K562 (cell line): Measurements from ENCODE around the gene AKR1C3. TPM values are rescaled to one million over a fixed set of nuclear protein-coding genes. Genes with fewer than 3 reads are reported as not detected.

Source experiments
- ATAC-seq: fragments of 200-7000 bp; cut with Tn5 transposase; 3 replicates; pipeline ENCODE4 v1.9.1; 2020; ENCODE audit warnings: moderate library complexity
- Bru-seq: library from RNA; stranded (reverse); fragments of 400-500 nt; gene quantifications from one replicate; lab custom pipeline; 2021; lab: Mats Ljungman, UMichigan
- BruChase-seq, 2 experiments: library from RNA; stranded (reverse); fragments of 400-500 nt; gene quantifications; one replicate each; lab custom pipeline; 2021; lab: Mats Ljungman, UMichigan
- BruUV-seq: library from RNA; stranded (reverse); fragments of 400-500 nt; replicated peaks from 2 replicates; lab custom pipeline; 2021; lab: Mats Ljungman, UMichigan
- CTCF ChIA-PET: fragments of 300-600 bp; formaldehyde crosslinking; extraction: SDS; loops from one replicate; lab custom pipeline; 2021; ENCODE audit warnings: low intra/inter-chr PET ratio; lab: Yijun Ruan, JAX
- POLR2A ChIA-PET: fragments of 300-600, 350-650 bp; sonication (Branson Sonifier 250); formaldehyde crosslinking; extraction: SDS; loops from one replicate; lab custom pipeline; 2021; ENCODE audit warnings: antibody characterized with exemption, inconsistent platforms; lab: Yijun Ruan, JAX
- DNase-seq, 4 experiments: peaks; one replicate each; pipeline versions ENCODE4 v3.0.0 to v3.0.0-alpha.2; 2011 to 2018; ENCODE audit warnings: low spot score in 3 of 4, mixed read lengths in 3 of 4; ENCODE audit errors: extremely low read depth in 1 of 4
- FAIRE-seq: peaks from 2 replicates; lab custom pipeline; 2011; peaks lifted over from hg19 to GRCh38; lab: Jason Lieb, UNC
- H2AFZ ChIP-seq: 2 replicates; pipeline ENCODE4 v1.6.0; 2011; ENCODE audit warnings: low read depth, low read length, control low read depth, inconsistent platforms
- H3K27ac ChIP-seq: fragments of 200-600 bp; 3 replicates; pipeline ENCODE4 v1.8.0; 2011; ENCODE audit warnings: low read depth, mild to moderate bottlenecking, control low read depth, inconsistent platforms, low read length, moderate library complexity, mixed read lengths; ENCODE audit errors: extremely low read depth
- H3K27me3 ChIP-seq, 2 experiments: fragments of 300-600 bp in 1 of 2; 2 replicates in 1 of 2; 3 replicates in 1 of 2; pipeline versions ENCODE4 v1.6.0 to v1.8.0; 2011; ENCODE audit warnings: inconsistent platforms in 2 of 2, low read length in 2 of 2, mild to moderate bottlenecking in 1 of 2, mixed read lengths in 1 of 2, moderate library complexity in 1 of 2; ENCODE audit not compliant: control insufficient read depth in 2 of 2, insufficient read depth in 2 of 2
- H3K36me3 ChIP-seq: fragments of 300-600 bp; 3 replicates; pipeline ENCODE4 v1.8.0; 2011; ENCODE audit warnings: mild to moderate bottlenecking, low read length, inconsistent platforms; ENCODE audit not compliant: control insufficient read depth, insufficient read depth
- H3K4me1 ChIP-seq, 2 experiments: fragments of 200-600 bp in 1 of 2; replicated peaks in 1 of 2; 2 replicates in 1 of 2; 3 replicates in 1 of 2; pipeline versions ENCODE4 v1.5.1 to v1.8.0; 2011; ENCODE audit warnings: inconsistent platforms in 2 of 2, low read length in 2 of 2, mild to moderate bottlenecking in 1 of 2, mixed read lengths in 1 of 2, moderate library complexity in 1 of 2; ENCODE audit not compliant: control insufficient read depth in 2 of 2, insufficient read depth in 2 of 2
- H3K4me2 ChIP-seq: 2 replicates; pipeline ENCODE4 v1.6.1; 2011; ENCODE audit warnings: low read length, control low read depth, inconsistent platforms, mixed read lengths; ENCODE audit not compliant: insufficient read depth
- H3K4me3 ChIP-seq: fragments of 200-600 bp; sonication (generic), shearing (Covaris generic); 2 replicates; pipeline ENCODE4 v1.5.1; 2016; ENCODE audit warnings: control low read depth, inconsistent platforms
- H3K79me2 ChIP-seq: fragments of 200-600 bp; 3 replicates; pipeline ENCODE4 v1.8.0; 2011; ENCODE audit warnings: low read length, inconsistent platforms; ENCODE audit not compliant: control insufficient read depth, insufficient read depth
- H3K9ac ChIP-seq, 2 experiments: 2 replicates each; pipeline versions ENCODE4 v1.6.0 to v1.6.1; 2011; ENCODE audit warnings: low read depth in 2 of 2, low read length in 2 of 2, control low read depth in 1 of 2, inconsistent platforms in 1 of 2, mild to moderate bottlenecking in 1 of 2, mixed read lengths in 1 of 2; ENCODE audit not compliant: insufficient read depth in 1 of 2
- H3K9me1 ChIP-seq: one replicate; pipeline ENCODE4 v1.6.0; 2011; ENCODE audit warnings: inconsistent platforms, mild to moderate bottlenecking, low read length, moderate library complexity; ENCODE audit not compliant: control insufficient read depth, insufficient read depth
- H3K9me3 ChIP-seq: replicated peaks from 2 replicates; pipeline ENCODE4 v1.5.1; 2011; ENCODE audit warnings: low read depth, low read length, inconsistent platforms; ENCODE audit not compliant: control insufficient read depth, insufficient read depth
- H4K20me1 ChIP-seq: replicated peaks from 2 replicates; pipeline ENCODE4 v1.6.1; 2011; ENCODE audit warnings: low read length, inconsistent platforms, mixed read lengths; ENCODE audit not compliant: control insufficient read depth, insufficient read depth
- CBX2 ChIP-seq: fragments of 200-600 bp; sonication (generic); IDR thresholded peaks from one replicate; pipeline ENCODE4 v1.6.1; 2012; ENCODE audit warnings: mild to moderate bottlenecking, low read length, inconsistent platforms; ENCODE audit not compliant: insufficient read depth, poor library complexity, severe bottlenecking
- CTBP1 ChIP-seq: fragments of 450-650 bp; IDR thresholded peaks from 2 replicates; pipeline ENCODE4 v1.6.1; 2016; ENCODE audit warnings: borderline replicate concordance
- ESRRA ChIP-seq: fragments of 450-650 bp; IDR thresholded peaks from 2 replicates; pipeline ENCODE4 v1.6.1; 2014; ENCODE audit warnings: low read depth, mild to moderate bottlenecking, moderate library complexity, borderline replicate concordance
- JUND ChIP-seq, 2 experiments: IDR thresholded peaks; 2 replicates in 1 of 2; 3 replicates in 1 of 2; pipeline ENCODE4 v1.6.1; 2011; ENCODE audit warnings: borderline replicate concordance in 2 of 2, low read depth in 2 of 2, low read length in 2 of 2, improper control_type of control experiment in 1 of 2, missing biosample characterization in 1 of 2, missing genetic modification characterization in 1 of 2, missing genetic modification reagents in 1 of 2
- POLR2AphosphoS2 ChIP-seq: IDR thresholded peaks from 2 replicates; pipeline ENCODE4 v1.6.1; 2012; ENCODE audit warnings: low read length, improper control_type of control experiment
- RBFOX2 ChIP-seq: fragments of 200-400 bp; formaldehyde crosslinking; IDR thresholded peaks from 2 replicates; pipeline ENCODE4 v1.6.1; 2017; ENCODE audit warnings: low read depth, mild to moderate bottlenecking, low read length, moderate library complexity
- TAF9B ChIP-seq: fragments of 450-650 bp; IDR thresholded peaks from 2 replicates; pipeline ENCODE4 v1.6.1; 2018; ENCODE audit warnings: mild to moderate bottlenecking; ENCODE audit not compliant: partially characterized antibody
- TCFL5 ChIP-seq: fragments of 250-450 bp; sonication (Bioruptor Pico); conservative IDR thresholded peaks from 2 replicates; pipeline ENCODE4 v1.6.1; 2021; ENCODE audit warnings: mild to moderate bottlenecking, moderate library complexity, matching md5 sums
- TRIM24 ChIP-seq, 2 experiments: fragments of 450-650 bp; IDR thresholded peaks; 2 replicates each; pipeline ENCODE4 v1.6.1; 2016
- U2AF1 ChIP-seq: fragments of 200-400 bp; formaldehyde crosslinking; optimal IDR thresholded peaks from 2 replicates; pipeline ENCODE3; 2017; ENCODE audit warnings: mild to moderate bottlenecking, low read depth, low read length, moderate library complexity
- ZBTB17 ChIP-seq: fragments of 450-650 bp; formaldehyde crosslinking; IDR thresholded peaks from 2 replicates; pipeline ENCODE4 v1.4.0; 2020; ENCODE audit warnings: mild to moderate bottlenecking
- ZNF24 ChIP-seq: fragments of 450-650 bp; IDR thresholded peaks from 2 replicates; pipeline ENCODE4 v1.6.1; 2016
- WGBS: fragments of 100-300 bp; shearing (Covaris generic); methylation state at CpG from one replicate; pipeline ENCODE4 v1.1.6; 2016; ENCODE audit warnings: low coverage, mixed read lengths; ENCODE audit not compliant: insufficient coverage; ENCODE audit errors: missing lambda C conversion rate; 5-methylcytosine and 5-hydroxymethylcytosine counted together
- in situ Hi-C: fragments of 300-500 bp; cut with MboI; formaldehyde crosslinking; loops from 4 replicates; pipeline ENCODE4 v1.15.0; 2018; ENCODE audit warnings: inconsistent platforms, mixed read lengths
- intact Hi-C: fragments of 100-400 bp; cut with micrococcal nuclease; formaldehyde crosslinking; loops from 2 replicates; pipeline ENCODE4 v1.14.2; 2022
- long read RNA-seq, 3 experiments: library from polyadenylated mRNA in 2 of 3; library from RNA in 1 of 3; unstranded in 2 of 3; stranded (forward) in 1 of 3; transcript quantifications; one replicate each; pipeline ENCODE4 v2.0.0, GENCODE V29; 2019 to 2022
- polyA minus RNA-seq, 3 experiments: library from RNA; depleted of rRNA, polyadenylated mRNA; stranded (reverse); fragments of >200 nt; gene quantifications; 2 replicates each; pipeline ENCODE4 v1.2.3, GENCODE V29; 2011
- polyA plus RNA-seq, 8 experiments: library from polyadenylated mRNA; depleted of rRNA in 4 of 8; stranded (reverse) in 5 of 8; unstranded in 3 of 8; fragments of >200 nt; fragmentation: Nextera tagmentation in 2 of 8; fragmentation: Illumina TruSeq in 1 of 8; extraction: Ambion mirVana in 2 of 8; extraction: Trizol in 1 of 8; gene quantifications; 2 replicates each; pipeline versions ENCODE4 v1.2.1 to v1.2.3, GENCODE V29; 2011 to 2014; ENCODE audit warnings: inconsistent platforms in 1 of 8, missing spikeins in 1 of 8
- total RNA-seq, 7 experiments: library from RNA; depleted of rRNA in 6 of 7; stranded (reverse); fragments of >200 nt in 6 of 7; fragmentation: Illumina TruSeq in 2 of 7; extraction: Trizol in 2 of 7; gene quantifications; 2 replicates each; pipeline versions ENCODE4 v1.2.1 to v1.2.3, GENCODE V29; 2011 to 2021; ENCODE audit warnings: low replicate concordance in 1 of 7
- TF ChIP-seq, protein P1 (sequence below), 2 experiments: fragments of 450-650 bp in 1 of 2; sonication (generic) in 1 of 2; formaldehyde crosslinking in 1 of 2; IDR thresholded peaks in 1 of 2; conservative IDR thresholded peaks in 1 of 2; 2 replicates each; pipeline versions ENCODE4 v1.6.1 to v1.8.1; 2016 to 2023; ENCODE audit warnings: mild to moderate bottlenecking in 2 of 2, moderate library complexity in 2 of 2, inconsistent platforms in 1 of 2, missing genetic modification reagents in 1 of 2

AKR1C3 gene
- total RNA-seq (2011; cell fraction: chromatin; rRNA removed; ENCODE audit: low replicate concordance) = 3.3 and 8.3 TPM in 2 replicates
- total RNA-seq (2011; cell fraction: nucleolus; rRNA removed) = 2.0 and 3.4 TPM in 2 replicates
- 3.6 and 4.5 TPM in 2 replicates for total RNA-seq (2011; cell fraction: nucleoplasm; rRNA removed)
- total RNA-seq (2014; rRNA removed) (5.4 and 6.2 TPM in 2 replicates), total RNA-seq (2014; rRNA removed; fragmentation: Illumina TruSeq; extraction: Trizol) (7.7 and 8.0 TPM in 2 replicates), total RNA-seq (2015; rRNA removed; fragmentation: Illumina TruSeq; extraction: Trizol) (3.6 and 4.6 TPM in 2 replicates), total RNA-seq (2021) (9.8 and 10.1 TPM in 2 replicates), polyA plus RNA-seq (2011; rRNA removed) (0.57 and 10.3 TPM in 2 replicates), polyA plus RNA-seq (2014; fragmentation: Illumina TruSeq; extraction: Trizol) (8.5 and 10.5 TPM in 2 replicates), polyA plus RNA-seq (2014; fragmentation: Nextera tagmentation; extraction: Ambion mirVana) (10 to 100 TPM; 18.8 to 20.4 TPM), polyA plus RNA-seq (2014; rRNA removed) (9.7 and 10.0 TPM in 2 replicates), polyA minus RNA-seq (2011; rRNA and poly(A)+ RNA removed) (0.42 and 6.9 TPM in 2 replicates), Bru-seq, nascent RNA (percentile 32 among the genes with signal in this experiment), BruChase-seq, experiment 1, labeled RNA remaining after a 2-hour chase (percentile 23 among the genes with signal in this experiment), BruChase-seq, experiment 2, labeled RNA remaining after a 6-hour chase (percentile 29 among the genes with signal in this experiment)
- polyA plus RNA-seq (2011; cell fraction: cytosol; rRNA removed) = 0.49 and 7.4 TPM in 2 replicates
- polyA plus RNA-seq (2011; cell fraction: nucleus; rRNA removed) = 0.74 and 3.2 TPM in 2 replicates
- 4.8 and 6.9 TPM in 2 replicates for polyA plus RNA-seq (2012)
- polyA minus RNA-seq (2011; cell fraction: cytosol; rRNA and poly(A)+ RNA removed) = 2.8 and 6.5 TPM in 2 replicates
- 1.3 and 2.4 TPM in 2 replicates for polyA minus RNA-seq (2011; cell fraction: nucleus; rRNA and poly(A)+ RNA removed)
- long read RNA-seq, experiment 1, transcript AKR1C3-201 (9 exons, 1,807 nt) = major isoform, 30 of 41 reads
- long read RNA-seq, experiment 1, transcript AKR1C3-208 (2 exons, 629 nt) = minor isoform, 7 of 41 reads
- long read RNA-seq, experiment 1, partial matches to known transcripts = 1 of 41 reads
- long read RNA-seq, experiment 1, other reads (novel, unspliced or antisense) = 3 of 41 reads
- long read RNA-seq, experiment 2, transcript AKR1C3-201 (9 exons, 1,807 nt) = major isoform, 5 of 6 reads
- long read RNA-seq, experiment 2, partial matches to known transcripts = 0 of 6 reads
- long read RNA-seq, experiment 2, other reads (novel, unspliced or antisense) = 1 of 6 reads
- long read RNA-seq, experiment 3, transcript AKR1C3-201 (9 exons, 1,807 nt) = major isoform, 10 of 10 reads
- long read RNA-seq, experiment 3, partial matches to known transcripts = 0 of 10 reads
- long read RNA-seq, experiment 3, other reads (novel, unspliced or antisense) = 0 of 10 reads

DNA sequence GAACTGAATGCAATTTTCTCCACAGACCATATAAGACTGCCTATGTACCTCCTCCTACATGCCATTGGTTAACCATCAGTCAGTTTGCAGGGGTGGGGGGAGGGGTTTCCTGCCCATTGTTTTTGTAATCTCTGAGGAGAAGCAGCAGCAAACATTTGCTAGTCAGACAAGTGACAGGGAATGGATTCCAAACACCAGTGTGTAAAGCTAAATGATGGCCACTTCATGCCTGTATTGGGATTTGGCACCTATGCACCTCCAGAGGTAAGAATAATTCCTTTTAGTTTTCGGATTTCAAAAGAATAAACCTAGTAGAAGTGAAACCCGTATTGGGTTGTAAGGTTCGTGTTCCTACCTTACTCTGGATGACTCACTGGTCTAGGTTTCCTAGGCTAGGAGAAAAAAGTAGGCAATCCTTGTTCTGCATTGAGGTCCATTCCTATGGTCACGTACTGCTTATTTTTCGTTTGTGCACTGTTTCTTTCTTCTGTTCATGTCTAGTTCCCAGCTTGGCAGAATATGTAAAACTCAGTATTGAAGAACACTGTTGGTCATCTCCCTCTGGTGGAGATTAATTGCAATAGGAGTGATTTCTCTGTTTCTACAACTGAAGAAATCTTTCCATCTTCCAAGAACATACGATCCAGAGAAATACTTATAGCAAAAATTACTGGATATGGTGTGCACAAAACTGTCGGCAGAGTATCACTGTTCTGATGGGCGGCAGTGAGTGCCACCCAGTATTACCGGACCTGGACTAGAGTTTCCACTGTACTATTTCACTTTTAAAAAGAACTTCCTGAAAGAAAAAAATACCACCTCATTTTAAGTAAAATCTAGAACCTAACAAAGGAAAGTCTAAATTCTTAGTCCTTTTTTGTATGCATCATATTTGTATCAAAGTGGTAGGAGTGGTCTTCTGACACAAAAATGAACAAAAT is at the start of gene AKR1C3:
Gene AKR1C3, plus strand, starts transcription at position 150 of the 941 bp plus-strand sequence. Its CDS starts 31 bp downstream, at position 181.
- ChIA-PET POLR2A (interaction anchor here (0.6 kb wide), 1 partner anchor 112 kb away, joined by 3 read pairs; no protein-coding TSS in a partner anchor), CTCF (interaction anchor here (1.5 to 2.2 kb wide), 2 partner anchors 245 to 279 kb away, joined by 4 to 8 read pairs; no protein-coding TSS in a partner anchor)
- BruUV-seq = TSS peak; percentile 68
- no peaks in the 10 kb centered on the region for H3K79me2 ChIP-seq
- FAIRE-seq = peak; percentile 74
- peak within 1 kb of the TSS; percentile 50 for H3K4me2 ChIP-seq
- H3K36me3 ChIP-seq = no peaks in the 10 kb centered on the region
- H3K9me1 ChIP-seq = no peaks in the 10 kb centered on the region
- in situ Hi-C loops (no loop called here), intact Hi-C loops (loop anchor here (1.0 to 10.0 kb wide), 3 partner anchors 112 to 280 kb away; no protein-coding TSS in a partner anchor)
- H3K27me3 ChIP-seq = no peaks in the 10 kb centered on the region
- peak within 1 kb of the TSS; percentile 70 for H2AFZ ChIP-seq
- H3K27ac ChIP-seq = peak within 1 kb of the TSS; percentile 42; the same call in 2 of the 3 replicates
- no peaks in the 10 kb centered on the region; a peak in 1 of 5 replicates for H3K4me1 ChIP-seq
- H3K9me3 ChIP-seq = peaks cover 7% of the 10 kb centered on the region
- peak within 1 kb of the TSS; percentile 0; the same call in 1 of the 2 replicates for H3K4me3 ChIP-seq
- no peaks in the 10 kb centered on the region for H4K20me1 ChIP-seq
- peak; percentile 27 to 62 (median 40) for DNase-seq
- peak; percentile 89 for ATAC-seq
- 34% methylated on average over 9 of the region's 9 CpGs for WGBS
- peak within 1 kb of the TSS in 1 of 2 experiments; percentile 27; a peak in 1 of 4 replicates for H3K9ac ChIP-seq
- TF ChIP-seq TCFL5 (CRISPR knock-in tag) = no peak
- TF ChIP-seq ESRRA = peak; percentile 16; the same call in 1 of the 2 replicates
- TF ChIP-seq, protein P1, sequence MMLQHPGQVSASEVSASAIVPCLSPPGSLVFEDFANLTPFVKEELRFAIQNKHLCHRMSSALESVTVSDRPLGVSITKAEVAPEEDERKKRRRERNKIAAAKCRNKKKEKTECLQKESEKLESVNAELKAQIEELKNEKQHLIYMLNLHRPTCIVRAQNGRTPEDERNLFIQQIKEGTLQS (IDR thresholded peaks at IDR 0.05) = peak; percentile 52; the same call in 1 of the 2 replicates
- TF ChIP-seq, protein P1 (CRISPR knock-in tag; conservative IDR thresholded peaks at IDR 0.05) = no peak
- no peak for TF ChIP-seq POLR2AphosphoS2
- no peak for TF ChIP-seq JUND (IDR thresholded peaks at IDR 0.05; ENCODE audit: borderline replicate concordance, low read depth, low read length)
- TF ChIP-seq JUND (tag; IDR thresholded peaks at IDR 0.05; ENCODE audit: borderline replicate concordance, low read depth, low read length) = peak; percentile 54; the same call in 1 of the 3 replicates
- TF ChIP-seq TRIM24 (IDR thresholded peaks at IDR 0.05) = peak in 1 of 2 experiments; percentile 6; a peak in 1 of 4 replicates
- TF ChIP-seq ZNF24 = peak; percentile 35; the same call in 1 of the 2 replicates
- no peak for TF ChIP-seq ZBTB17
- peak; percentile 38 for TF ChIP-seq TAF9B
- TF ChIP-seq U2AF1 = no peak
- TF ChIP-seq CBX2 = no peak
- peak; percentile 25; the same call in 1 of the 2 replicates for TF ChIP-seq RBFOX2
- TF ChIP-seq CTBP1 = 0 out of 2 replicates have a peak, but pooled peaks have one; percentile 37
